ENCODE measurements around the gene MAGEA9B. TPM values are rescaled to one million over a fixed set of nuclear protein-coding genes. Genes with fewer than 3 reads are reported as not detected.

The MAGEA9B gene
- total RNA-seq, 1 experiment from 2014 or later: 0.47 TPM

GRCh38 chrX:149628768-149629167 lies 41.5 kb upstream of the MAGEA9B start:
- ChIA-PET RAD21 (ENCODE audit: low non-redundant PET in 1 of 2, low total read pairs in 2 of 2, uncharacterized antibody in 2 of 2, unreplicated experiment in 2 of 2) (no interaction called here), POLR2A (no interaction called here), CTCF (no interaction called here)
- Histone ChIP-seq H3K79me2 (ENCODE audit: insufficient read depth, low read length) (peaks cover 22% of the 10 kb centered on the region), H3K9ac (ENCODE audit: low read length) (no peak overlapping the region), H3K4me1 (ENCODE audit: control insufficient read depth in 1 of 2, insufficient read depth in 2 of 2, low read length in 2 of 2) (peaks cover 2 to 14% of the 10 kb centered on the region in 2 experiments; a peak in 2 of 4 replicates), H4K20me1 (ENCODE audit: insufficient read depth) (no peaks in the 10 kb centered on the region), H3K27ac (ENCODE audit: low read depth, low read length) (no peak overlapping the region), H3K9me2 (ENCODE audit: insufficient read depth) (no peaks in the 10 kb centered on the region), H3K9me3 (ENCODE audit: control insufficient read depth in 1 of 2, insufficient read depth in 1 of 2, low read depth in 1 of 2, low read length in 2 of 2) (no peaks in the 10 kb centered on the region), H3K4me3 (replicated peaks in 1 of 2; ENCODE audit: low read depth in 1 of 2, low read length in 2 of 2) (no peak overlapping the region), H3K4me2 (ENCODE audit: low read length) (no peak overlapping the region), H3K36me3 (ENCODE audit: control insufficient read depth in 1 of 2, insufficient read depth in 2 of 2, low read length in 2 of 2) (no peaks in the 10 kb centered on the region; a peak in 1 of 4 replicates), H2AFZ (ENCODE audit: low read depth, low read length, poor library complexity, severe bottlenecking) (no peak overlapping the region), H3K27me3 (ENCODE audit: insufficient read depth, low read length) (no peaks in the 10 kb centered on the region)
- TF ChIP-seq SIN3A (IDR thresholded peaks at IDR 0.05; ENCODE audit: low read depth) (no peak), CEBPB (IDR thresholded peaks at IDR 0.05; ENCODE audit: low read depth) (no peak), REST (IDR thresholded peaks at IDR 0.05; ENCODE audit: low read depth) (no peak), YY1 (IDR thresholded peaks at IDR 0.05; ENCODE audit: extremely low read depth, insufficient replicate concordance, low read depth, low read length) (no peak), POLR2AphosphoS5 (IDR thresholded peaks at IDR 0.05; ENCODE audit: low read depth, low read length) (no peak), ELF1 (IDR thresholded peaks at IDR 0.05; ENCODE audit: borderline replicate concordance, low read depth) (no peak), ZFX (IDR thresholded peaks at IDR 0.05) (no peak), RAD21 (IDR thresholded peaks at IDR 0.05; ENCODE audit: low read depth) (no peak), SRF (IDR thresholded peaks at IDR 0.05; ENCODE audit: low read depth) (no peak), ZNF274 (IDR thresholded peaks at IDR 0.05; ENCODE audit: low read depth, low read length) (no peak), MAX (IDR thresholded peaks at IDR 0.05) (no peak), CTCF (IDR thresholded peaks at IDR 0.05 in 2 of 3, conservative IDR thresholded peaks at IDR 0.05 in 1 of 3; ENCODE audit: borderline replicate concordance in 1 of 3, insufficient read depth in 1 of 3, low read depth in 2 of 3, low read length in 2 of 3) (no peak), EGR1 (IDR thresholded peaks at IDR 0.05; ENCODE audit: low read depth) (no peak)
- no peak for ATAC-seq
- intact Hi-C loops (cut with micrococcal nuclease): no loop called here
- BruUV-seq (replicated peaks): no TSS peak
- DNase-seq (ENCODE audit: low read depth, low spot score): no peak

Data from HCT116 (cell line).